Esophagus squamous epithelium (tissue), 4 donors: ENCODE data around the gene SLC38A5.

Experiments used
- POLR2A ChIP-seq, 4 donors: fragments of 450-650 bp; IDR thresholded peaks; one replicate each; pipeline ENCODE4 v1.6.1; 2017; ENCODE audit warnings: antibody characterized with exemption in 4 of 4, mild to moderate bottlenecking in 4 of 4, moderate library complexity in 3 of 4
- TF ChIP-seq, protein P1 (sequence below), 6 experiments: fragments of 450-650 bp in 4 of 6; fragments of 200-600 bp in 2 of 6; sonication (generic) in 2 of 6; IDR thresholded peaks; one replicate each; pipeline ENCODE4 v1.5.1; 2016 to 2019; ENCODE audit warnings: antibody characterized with exemption in 6 of 6, mild to moderate bottlenecking in 4 of 6, moderate library complexity in 4 of 6

DNA sequence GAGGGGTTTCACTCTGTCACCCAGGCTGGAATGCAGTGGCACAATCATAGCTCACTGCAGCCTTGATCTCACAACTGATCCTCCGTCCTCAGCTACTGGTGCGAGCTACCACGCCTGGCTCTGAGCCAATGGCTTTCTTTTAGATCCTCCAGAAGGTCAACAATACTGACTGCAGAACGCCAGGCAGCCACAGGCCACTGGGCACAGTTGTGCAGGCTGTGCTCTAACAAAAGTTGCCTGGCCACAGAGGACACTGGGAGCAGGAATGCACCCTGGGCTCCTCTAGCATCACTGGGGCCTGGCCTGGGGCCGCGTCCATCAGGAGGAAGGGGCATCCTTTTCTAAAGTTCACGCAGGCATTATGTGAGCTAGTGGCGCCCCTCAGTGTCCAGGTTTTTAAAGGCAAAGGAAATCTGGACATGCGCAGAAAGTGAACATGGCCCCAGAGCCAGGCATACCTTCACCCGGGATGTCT lies 23.9 kb upstream of the SLC38A5 start:
- no peak for TF ChIP-seq POLR2A (IDR thresholded peaks at IDR 0.05)
- TF ChIP-seq, protein P1, sequence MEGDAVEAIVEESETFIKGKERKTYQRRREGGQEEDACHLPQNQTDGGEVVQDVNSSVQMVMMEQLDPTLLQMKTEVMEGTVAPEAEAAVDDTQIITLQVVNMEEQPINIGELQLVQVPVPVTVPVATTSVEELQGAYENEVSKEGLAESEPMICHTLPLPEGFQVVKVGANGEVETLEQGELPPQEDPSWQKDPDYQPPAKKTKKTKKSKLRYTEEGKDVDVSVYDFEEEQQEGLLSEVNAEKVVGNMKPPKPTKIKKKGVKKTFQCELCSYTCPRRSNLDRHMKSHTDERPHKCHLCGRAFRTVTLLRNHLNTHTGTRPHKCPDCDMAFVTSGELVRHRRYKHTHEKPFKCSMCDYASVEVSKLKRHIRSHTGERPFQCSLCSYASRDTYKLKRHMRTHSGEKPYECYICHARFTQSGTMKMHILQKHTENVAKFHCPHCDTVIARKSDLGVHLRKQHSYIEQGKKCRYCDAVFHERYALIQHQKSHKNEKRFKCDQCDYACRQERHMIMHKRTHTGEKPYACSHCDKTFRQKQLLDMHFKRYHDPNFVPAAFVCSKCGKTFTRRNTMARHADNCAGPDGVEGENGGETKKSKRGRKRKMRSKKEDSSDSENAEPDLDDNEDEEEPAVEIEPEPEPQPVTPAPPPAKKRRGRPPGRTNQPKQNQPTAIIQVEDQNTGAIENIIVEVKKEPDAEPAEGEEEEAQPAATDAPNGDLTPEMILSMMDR (IDR thresholded peaks at IDR 0.05): peak in 3 of 6 experiments; percentile 15 to 46 (median 30)
